Erythroblast (primary cell): ENCODE measurements around the gene SAPCD2.

Experiments
- GATA1 ChIP-seq: IDR thresholded peaks from 2 replicates; pipeline ENCODE4 v1.6.1; 2011; ENCODE audit warnings: low read depth, mild to moderate bottlenecking, control low read depth, low read length, moderate library complexity
- POLR2A ChIP-seq: IDR thresholded peaks from 2 replicates; pipeline ENCODE4 v1.6.1; 2011; ENCODE audit warnings: mild to moderate bottlenecking, low read length

GRCh38 chr9:137106662-137107250 lies 36.4 kb upstream of the SAPCD2 start:
- no peak for TF ChIP-seq POLR2A
- TF ChIP-seq GATA1: no peak
